HG03457 (cell line): ENCODE data around the gene ZNF280B.
"Not testable (repeated sequence)": the region's sequence is repeated elsewhere in the genome, so short reads cannot be mapped to it uniquely, and the experiment has no call there.

Source experiments
- ATAC-seq: cut with Tn5 transposase; IDR thresholded peaks from one replicate; pipeline ENCODE4 v1.9.1; 2021; ENCODE audit warnings: moderate number of reproducible peaks; ENCODE audit not compliant: unreplicated experiment

The ZNF280B gene

DNA sequence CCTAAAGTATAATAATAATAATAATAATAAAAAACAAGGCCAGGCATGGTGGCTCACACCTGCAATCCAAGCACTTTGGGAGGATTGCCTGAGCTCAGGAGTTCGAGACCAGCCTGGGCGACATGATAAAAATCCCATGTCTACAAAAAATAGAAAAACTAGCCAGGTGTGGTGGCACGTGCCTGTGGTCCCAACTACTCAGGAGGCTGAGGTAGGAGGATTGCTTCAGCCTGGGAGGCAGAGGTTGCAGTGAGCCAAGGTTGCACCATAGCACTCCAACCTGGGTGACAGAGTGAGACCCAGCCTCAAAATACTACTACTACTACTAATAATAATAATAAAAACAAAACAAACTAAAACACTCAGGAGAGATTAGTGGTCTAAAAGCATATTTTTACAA is 27.1 kb upstream of the ZNF280B start:
- no peak for ATAC-seq

DNA sequence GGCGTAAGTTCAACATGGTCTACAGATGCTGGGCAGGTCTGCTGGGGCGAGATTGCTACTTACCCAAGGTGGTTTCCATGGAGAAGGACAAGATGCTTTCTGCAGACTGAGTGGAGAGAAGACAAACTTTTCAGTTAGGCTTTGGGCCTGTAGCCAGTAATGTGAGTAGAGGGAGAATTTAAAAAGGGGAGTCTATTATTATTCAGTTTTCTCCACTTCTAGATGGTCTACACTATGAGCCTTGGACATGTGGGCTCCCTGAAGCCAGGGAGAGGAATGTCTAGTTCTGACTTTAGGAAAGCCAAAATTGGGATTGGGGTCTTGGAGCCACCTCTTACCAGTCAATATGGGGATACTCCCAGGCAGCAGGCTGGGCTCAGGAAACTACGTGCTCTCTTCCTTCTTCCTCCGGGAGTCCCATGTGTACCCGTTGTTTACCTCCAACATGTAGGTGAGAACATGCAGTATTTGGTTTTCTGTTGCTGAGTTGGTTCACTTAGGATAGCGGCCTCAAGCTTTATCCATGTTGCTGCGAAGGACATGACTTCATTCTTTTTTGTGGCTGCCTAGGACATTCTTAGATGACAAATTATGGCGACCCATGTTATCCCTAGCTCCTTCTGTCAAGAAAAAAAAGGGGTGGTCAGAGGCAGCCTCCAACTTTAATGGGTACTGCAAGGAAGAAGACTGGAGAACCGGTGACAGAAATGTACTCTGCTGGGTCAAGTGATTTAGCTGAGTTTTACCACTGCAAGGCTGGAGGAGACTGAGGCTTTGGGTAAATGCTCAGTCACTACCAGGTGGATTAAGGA is 26.3 kb upstream of the ZNF280B start:
- ATAC-seq, result no peak

DNA sequence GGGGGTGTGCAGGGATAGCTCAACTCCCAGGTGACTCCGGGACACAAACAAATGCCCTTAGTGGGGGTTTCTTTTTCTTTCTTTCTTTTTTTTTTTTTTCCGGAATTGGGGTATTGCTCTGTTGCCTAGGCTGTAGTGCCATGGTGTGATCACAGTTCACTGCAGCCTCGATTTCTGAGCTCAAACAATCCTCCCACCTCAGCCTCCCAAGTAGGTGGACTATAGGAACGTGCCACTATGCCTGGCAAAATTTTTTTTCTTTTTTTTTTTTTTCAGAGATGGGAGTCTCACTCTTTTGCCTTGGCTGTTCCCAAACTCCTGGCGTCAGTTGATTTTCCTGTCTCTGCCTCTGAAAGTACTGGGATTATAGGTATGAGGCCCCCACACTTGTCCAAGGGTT is 25.3 kb upstream of the ZNF280B start:
- ATAC-seq, result no peak

DNA sequence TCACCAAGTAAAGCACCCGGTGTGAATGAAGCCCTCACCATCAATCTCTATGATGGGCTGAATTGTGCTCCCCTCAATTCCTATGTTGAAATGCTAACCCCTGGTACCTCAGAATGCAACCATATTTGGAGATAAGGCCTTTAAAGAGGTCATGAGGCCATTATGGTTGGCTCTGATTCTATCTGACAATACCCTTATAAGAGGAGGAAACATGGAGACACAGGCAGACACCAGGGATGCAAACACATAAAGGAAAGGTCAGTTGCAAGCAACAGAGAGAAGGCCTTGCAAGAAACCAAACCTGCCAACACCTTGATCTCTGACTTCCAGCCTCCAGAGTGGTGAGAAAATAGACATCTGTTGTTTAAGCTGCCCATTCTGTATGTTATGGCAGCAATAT is 24.9 kb upstream of the ZNF280B start:
- ATAC-seq, result no peak

DNA sequence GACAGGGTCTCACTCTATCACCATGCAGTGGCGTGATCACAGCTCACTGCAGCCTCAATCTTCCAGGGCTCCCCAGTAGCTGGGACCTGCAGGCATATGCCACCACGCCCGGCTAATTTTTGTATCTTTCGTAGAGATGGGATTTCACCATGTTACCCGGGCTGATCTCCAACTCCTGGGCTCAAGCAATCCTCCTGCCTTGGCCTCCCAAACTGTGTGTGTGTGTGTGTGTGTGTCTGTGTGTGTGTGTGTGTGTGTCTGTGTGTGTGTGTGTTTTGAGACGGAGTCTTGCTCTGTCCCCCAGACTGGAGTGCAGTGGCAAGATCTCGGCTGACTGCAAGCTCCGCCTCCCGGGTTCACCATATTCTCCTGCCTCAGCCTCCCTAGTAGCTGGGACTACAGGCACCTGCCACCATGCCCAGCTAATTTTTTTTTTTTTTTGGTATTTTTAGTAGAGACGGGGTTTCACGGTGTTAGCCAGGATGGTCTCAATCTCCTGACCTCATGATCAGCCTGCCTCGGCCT is 24.1 kb upstream of the ZNF280B start:
- ATAC-seq, result not testable (repeated sequence)

DNA sequence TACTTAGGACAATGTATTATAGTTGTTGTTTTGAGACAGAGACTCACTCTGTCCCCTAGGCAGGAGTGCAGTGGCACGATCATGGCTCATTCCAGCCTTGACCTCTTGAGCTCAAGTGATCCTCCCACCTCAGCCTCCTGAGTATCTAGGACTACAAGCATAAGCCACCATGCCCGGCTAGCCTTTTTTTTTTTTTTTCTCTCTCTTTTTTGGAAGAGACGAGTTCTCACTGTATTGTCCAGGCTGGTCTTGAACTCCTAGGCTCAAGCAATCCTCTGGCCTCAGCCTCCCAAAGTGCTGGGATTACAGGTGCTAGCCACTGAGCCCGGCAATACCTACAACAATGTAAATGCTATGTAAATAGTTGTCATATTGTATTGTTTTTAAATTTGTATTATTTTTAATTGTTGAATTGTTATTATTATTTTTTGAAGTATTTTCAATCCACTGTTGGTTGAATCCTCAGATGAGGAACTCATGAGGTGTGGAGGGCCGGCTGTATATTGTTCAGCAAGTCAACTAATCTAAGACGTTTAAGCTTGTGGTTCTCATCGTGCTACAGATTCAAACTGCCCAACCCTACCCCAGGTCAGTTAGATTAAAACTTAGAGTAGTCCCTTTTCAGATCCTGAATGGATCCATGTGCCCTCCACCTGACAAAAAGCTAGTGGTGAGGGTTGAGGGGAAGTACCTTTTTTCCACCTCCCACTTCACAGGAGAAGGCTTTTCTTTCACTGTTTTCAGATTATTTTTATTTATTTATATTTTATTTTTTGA is 23.4 kb upstream of the ZNF280B start:
- ATAC-seq, result no peak

DNA sequence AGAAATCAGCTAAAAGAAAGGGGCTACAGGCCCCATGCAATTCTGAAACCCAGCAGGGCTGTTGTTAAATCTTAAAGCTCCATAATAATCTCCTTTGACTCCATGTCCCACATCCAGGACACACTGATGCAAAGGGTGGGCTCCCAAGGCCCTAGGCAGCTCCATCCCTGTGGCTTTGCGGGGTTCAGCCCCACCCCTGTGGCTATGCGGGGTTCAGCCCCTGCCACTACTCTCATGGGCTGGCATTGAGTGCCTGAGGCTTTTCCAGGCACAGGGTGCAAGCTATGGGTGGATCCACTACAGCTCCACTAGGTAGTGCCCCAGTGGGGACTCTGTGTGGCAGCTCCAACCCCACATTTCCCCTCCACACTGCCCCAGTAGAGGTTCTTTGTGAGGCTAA is 20.2 kb upstream of the ZNF280B start:
- no peak for ATAC-seq

DNA sequence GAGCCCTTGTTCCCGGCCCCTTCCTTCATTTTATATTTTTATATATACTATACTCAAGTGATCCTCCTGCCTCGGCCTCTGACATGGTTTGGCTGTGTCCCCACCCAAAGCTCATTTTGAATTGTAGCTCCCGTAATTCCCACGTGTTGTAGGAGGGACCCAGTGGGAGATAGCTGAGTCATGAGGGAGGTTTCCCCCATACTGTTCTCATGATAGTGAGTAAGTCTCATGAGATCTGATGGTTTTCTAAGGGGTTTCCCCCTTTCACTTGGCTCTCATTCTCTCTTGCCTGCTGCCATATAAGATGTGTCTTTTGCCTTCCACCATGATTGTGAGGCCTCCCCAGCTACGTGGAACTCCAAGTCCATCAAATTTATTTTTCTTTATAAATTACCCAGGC is 18.8 kb upstream of the ZNF280B start:
- ATAC-seq, result no peak

DNA sequence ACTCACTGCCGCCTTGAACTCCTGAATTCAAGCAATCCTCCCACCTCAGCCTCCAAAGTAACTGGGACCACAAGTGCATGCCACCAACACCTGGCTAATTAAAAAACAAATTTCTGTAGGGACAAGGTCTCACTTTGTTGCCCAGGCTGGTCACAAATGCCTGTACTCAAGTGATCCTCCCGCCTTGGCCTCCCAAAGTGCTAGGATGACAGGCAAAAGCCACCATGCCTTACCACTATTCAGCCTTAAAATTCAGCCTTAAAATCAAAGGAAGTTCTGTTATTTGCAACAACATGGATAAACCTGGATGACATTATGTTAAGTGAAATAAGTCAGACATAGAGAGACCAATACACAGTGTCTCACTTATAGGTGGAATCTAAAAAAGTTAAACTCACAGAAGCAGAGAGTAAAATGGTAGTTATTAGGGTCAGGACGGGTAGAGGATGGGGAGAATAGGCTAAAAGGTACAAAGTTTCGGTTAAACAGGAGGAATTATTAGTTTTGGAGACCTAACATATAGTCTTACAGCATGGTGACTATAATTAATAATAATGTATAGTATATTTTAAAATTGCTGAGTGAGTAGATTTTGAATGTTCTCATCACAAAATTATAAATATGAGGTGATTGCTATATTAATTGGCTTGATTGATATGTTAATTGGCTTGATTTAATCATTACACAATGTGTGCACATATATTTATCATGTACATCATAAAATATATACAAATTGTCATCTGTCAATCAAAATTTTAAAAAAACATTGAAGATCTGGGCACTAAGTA is 17.8 kb upstream of the ZNF280B start:
- no peak for ATAC-seq

DNA sequence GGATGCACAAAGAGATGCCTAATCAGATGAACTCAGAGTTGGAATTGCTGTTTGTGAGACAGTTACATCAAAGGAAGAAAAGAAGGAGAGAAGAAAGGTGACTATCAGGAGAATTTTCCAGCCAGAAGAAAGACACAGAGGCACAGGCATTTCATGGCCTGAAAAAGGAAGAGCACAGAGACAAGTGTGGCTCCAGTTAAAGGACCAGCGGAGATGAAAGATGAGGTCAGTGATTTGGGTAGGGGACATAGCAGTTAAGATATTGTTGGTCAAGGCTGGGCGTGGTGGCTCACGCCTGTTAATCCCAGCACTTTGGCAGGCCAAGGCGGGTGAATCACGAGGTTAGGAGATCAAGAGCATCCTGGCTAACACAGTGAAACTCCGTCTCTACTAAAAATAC is 15.0 kb upstream of the ZNF280B start:
- no peak for ATAC-seq

DNA sequence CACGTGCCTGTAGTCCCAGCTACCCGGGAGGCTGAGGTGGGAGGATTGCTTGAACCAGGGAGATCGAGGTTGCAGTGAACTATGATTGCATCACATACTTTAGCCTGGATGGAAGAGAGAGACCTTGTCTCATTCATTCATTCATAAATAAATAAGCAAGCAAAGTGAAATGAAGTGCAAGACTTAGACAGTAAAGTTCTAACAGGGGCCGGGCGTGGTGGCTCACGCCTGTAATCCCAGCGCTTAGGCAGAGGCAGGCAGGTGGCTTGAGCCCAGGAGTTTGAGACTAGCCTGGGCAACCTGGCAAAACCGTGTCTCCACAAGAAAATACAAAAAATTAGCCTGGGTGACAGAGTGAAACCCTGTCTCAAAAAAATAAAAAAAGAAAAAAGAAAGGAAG is 13.1 kb upstream of the ZNF280B start:
- no peak for ATAC-seq

DNA sequence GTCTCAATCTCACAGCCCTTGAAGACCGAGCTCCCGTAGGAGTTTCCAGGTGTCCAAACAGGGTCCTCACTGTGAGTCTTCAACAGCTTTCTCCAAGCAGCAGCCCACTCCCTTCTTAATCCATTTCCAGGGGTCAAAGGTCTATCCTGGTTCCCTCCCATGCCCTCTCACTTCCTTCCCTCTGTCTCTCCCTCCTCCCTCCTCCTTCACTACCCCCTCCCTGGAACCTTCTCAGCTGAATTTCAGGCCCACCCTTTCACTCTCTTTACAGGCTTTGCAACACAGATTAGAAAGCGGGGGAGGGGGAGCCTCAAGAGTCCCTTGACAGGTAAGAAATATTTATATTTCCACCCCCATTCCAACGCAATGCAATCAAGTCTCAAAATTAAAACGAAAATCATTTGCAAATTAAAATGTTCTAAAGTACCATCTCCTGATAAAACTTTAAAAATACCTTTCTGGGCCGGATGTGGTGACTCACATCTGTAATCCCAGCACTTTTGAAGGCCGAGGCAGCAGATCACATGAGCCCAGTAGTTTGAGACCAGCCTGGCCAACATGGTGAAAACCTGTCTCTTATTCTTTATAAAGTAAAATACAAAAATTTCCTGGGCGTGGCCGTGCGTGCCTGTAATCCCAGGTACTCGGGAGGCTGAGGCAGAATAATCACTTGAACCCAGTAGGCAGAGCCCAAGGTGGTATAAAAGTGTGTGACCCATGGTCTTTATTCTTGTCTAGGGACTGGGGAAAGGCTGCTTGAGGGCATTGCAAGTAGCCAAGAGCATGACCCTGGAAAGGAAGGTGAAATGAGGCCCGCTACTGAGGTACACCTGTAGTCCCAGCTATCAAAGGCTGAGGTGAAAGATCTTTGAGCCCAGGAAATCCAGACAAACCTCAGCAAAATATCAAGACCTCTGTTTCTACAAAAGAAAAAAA is 12.4 kb upstream of the ZNF280B start:
- no peak for ATAC-seq

DNA sequence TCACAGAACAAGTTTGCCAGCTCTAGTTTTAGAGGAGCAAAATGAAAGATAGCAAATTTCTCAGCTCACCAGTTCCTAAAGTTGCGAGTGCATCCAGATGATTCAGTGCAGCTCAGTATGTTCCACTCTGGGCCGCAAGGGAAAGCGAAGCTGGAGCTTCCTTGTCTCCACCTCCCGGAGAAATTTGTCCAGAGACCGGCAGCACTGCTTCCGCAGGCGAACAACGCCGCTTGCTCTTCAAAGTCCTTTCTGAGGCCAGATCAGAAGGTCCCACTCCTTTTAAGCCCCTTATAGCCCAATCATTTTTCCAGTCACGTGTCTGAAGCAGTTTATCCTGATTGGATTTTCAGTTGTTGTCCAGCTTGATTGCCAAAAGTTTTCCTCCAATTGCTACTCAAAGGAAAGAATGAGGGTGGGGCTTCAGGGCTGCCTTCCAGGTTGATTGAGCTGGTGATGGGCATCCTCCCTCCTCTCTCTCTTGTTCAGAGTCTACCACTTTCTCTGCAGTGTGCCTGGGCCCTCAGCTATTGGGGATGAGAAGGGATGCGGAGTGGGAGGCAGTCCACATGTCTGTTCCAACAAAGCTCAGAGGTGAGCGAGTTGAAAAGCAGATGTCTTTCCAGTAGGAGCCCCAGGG is 11.6 kb upstream of the ZNF280B start, which contains the start of gene ZNF280A:
Gene ZNF280A (minus strand): TSS at position 251 of the 637 bp plus-strand sequence. CDS start 4,640 bp downstream, outside the sequence.
- no peak for ATAC-seq

DNA sequence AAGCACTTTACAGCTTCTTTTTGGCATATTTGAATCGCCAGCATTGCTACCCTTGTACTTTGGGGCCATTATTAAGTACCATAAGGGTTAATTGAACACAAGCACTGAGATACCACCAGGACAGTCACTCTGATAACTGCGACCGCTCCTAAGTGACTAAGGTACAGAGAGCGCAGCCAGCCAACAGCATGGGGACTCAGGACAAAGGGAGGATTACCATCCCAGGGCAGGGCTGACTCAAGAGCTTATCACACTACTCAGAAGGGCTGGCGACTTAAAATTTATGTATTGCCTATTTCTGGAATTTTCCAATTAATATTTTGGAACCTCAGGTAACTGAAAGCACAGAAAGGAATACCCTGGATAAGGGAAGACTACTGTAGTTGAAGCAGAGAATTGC is 11.0 kb upstream of the ZNF280B start:
- no peak for ATAC-seq

DNA sequence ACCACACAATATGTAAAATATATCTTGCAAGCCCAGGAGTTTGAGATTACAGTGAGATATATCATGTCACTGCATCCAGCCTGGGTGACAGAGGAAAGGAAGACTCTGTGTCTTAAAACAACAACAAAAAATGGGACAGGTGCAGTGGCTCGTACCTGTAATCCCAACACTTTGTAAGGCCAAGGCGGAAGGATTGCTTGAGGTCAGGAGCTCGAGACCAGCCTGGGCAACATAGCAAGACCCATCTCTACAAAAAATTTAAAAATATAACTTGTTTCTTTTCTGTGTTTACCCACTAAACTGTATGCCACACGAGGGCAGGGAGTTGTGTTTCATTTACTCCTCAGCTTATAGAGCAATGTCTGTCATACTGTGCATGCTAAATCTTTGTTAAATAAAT is 8.4 kb upstream of the ZNF280B start:
- ATAC-seq, result no peak

DNA sequence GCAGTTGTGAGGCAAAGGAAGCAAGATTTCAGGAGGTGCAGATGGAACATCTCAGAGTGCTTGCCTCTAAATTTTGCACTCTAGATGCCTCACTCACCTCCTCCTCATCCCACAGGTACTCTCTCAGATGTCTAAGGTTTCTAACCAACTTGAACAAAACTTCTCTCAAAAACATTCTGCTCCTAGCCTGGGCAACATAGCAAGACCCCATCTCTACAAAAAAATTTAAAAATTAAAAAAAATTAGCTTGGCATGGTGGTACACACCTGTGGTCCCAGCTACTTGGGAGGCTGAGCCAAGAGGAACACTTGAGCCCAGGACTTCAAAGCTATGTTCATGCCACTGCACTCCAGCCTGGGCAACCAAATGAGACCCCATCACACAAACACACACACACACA is 7.3 kb upstream of the ZNF280B start:
- no peak for ATAC-seq

DNA sequence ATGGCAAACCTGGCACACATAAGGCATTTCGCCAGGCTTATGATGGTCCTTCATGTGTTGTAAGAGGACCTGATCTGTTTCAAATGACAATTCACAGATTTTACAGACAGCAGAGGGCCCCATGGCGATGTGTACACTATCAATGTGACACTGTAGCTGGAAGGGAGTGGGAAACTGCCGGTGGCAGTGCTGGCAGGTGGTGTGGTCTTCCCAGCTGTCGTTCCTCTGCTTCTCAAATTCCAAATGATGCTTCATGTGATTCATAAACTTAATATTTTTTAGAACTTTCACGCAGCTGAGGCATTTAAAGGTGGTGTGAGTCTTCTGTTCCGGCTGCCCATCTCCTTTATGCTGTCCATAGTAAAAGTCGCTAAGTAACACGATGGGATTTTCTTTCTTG is 5.9 kb upstream of the ZNF280B start:
- ATAC-seq, result not testable (repeated sequence)

DNA sequence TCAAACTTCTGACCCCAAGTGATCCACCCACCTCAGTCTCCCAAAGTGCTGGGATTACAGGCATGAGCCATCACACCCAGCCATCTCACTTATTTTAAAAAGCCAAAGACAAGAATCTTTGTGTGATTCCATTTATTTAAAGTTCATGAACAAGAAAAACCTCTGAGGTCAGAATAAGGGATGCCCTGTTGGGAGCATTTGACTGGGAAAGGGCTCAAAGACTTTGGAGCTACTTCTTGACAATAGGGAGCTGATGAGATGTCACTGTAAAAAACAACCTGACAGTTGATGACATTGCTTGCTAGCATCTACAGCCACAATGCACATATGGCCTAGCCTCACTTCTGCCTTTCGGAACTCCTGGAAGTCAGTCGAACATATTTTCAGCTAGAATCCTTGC is 5.1 kb upstream of the ZNF280B start:
- ATAC-seq, result no peak

DNA sequence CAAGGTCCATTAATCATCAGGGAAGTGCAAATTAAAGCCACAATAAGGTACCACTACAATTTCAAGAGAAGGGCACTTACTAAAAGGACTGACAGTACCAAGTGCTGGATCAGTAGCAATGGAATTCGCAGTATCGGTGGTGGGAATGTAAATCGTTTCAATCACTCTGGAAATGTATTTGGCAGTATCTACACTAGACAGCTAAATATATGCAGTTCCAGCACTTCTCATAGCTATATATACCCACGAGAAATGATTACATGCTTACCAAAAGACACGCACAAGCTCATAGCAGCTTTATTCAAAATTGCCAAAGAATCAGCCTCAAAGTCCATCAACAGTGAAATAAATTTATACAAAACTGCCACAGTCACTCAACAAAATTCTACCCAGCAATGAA is 4.4 kb upstream of the ZNF280B start:
- no peak for ATAC-seq

DNA sequence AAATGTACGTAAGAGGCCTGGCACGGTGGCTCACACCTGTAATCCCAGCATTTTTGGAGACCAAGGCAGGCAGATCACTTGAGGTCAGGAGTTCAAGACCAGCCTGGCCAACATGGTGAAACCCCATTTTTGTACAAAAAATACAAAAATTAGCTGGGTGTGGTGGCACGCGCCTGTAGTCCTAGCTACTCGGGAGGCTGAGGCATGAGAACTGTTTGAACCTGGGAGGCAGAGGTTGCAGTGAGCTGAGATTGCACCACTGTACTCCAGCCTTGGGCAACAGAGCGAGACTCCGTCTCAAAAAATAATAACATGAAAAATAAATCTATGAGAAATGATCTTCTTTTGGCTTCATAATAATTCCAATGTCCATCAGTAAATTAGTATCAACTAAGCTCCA is 2.3 kb upstream of the ZNF280B start:
- not testable (repeated sequence) for ATAC-seq
